OCI-LY7 (cell line): ENCODE measurements around the gene PLEKHJ1. TPM values are rescaled to one million over a fixed set of nuclear protein-coding genes. Genes with fewer than 3 reads are reported as not detected.

ENCODE experiments used
- BruUV-seq: library from RNA; stranded (reverse); fragments of 400-500 nt; replicated peaks from 2 replicates; lab custom pipeline; 2021; lab: Mats Ljungman, UMichigan
- CTCF ChIA-PET: fragments of 300-600 bp; sonication (Branson Sonifier 250); formaldehyde crosslinking; loops from one replicate; lab custom pipeline; 2022; ENCODE audit warnings: antibody characterized with exemption; ENCODE audit not compliant: unreplicated experiment; lab: Charles Lee
- POLR2A ChIA-PET: fragments of 300-600 bp; sonication (Branson Sonifier 250); formaldehyde crosslinking; loops from one replicate; lab custom pipeline; 2022; ENCODE audit warnings: antibody characterized with exemption; lab: Charles Lee
- DNase-seq: peaks from one replicate; pipeline ENCODE4 v3.0.0-alpha.2; 2015; ENCODE audit warnings: low spot score
- H2AFZ ChIP-seq: fragments of 200-600 bp; sonication (generic), shearing (Covaris generic); 2 replicates; pipeline ENCODE4 v1.6.1; 2014; ENCODE audit warnings: mild to moderate bottlenecking, antibody characterized with exemption, low read length, moderate library complexity
- H3K27ac ChIP-seq: fragments of 200-600 bp; sonication (generic); 2 replicates; pipeline ENCODE4 v1.5.1; 2014; ENCODE audit warnings: mixed run types, low read depth, mild to moderate bottlenecking, moderate library complexity, low read length, inconsistent platforms; ENCODE audit not compliant: poor library complexity, severe bottlenecking
- H3K36me3 ChIP-seq: fragments of 200-600 bp; sonication (generic); 2 replicates; pipeline ENCODE4 v1.6.1; 2014; ENCODE audit warnings: mild to moderate bottlenecking, antibody characterized with exemption, low read length, moderate library complexity, mixed read lengths; ENCODE audit not compliant: insufficient read depth
- H3K4me1 ChIP-seq: fragments of 200-600 bp; sonication (generic); 2 replicates; pipeline ENCODE4 v1.5.1; 2014; ENCODE audit warnings: mild to moderate bottlenecking, low read length; ENCODE audit not compliant: insufficient read depth, poor library complexity, severe bottlenecking
- H3K4me2 ChIP-seq: fragments of 200-600 bp; sonication (generic); 2 replicates; pipeline ENCODE4 v1.6.1; 2014; ENCODE audit warnings: mild to moderate bottlenecking, low read length
- H3K4me3 ChIP-seq: fragments of 200-600 bp; sonication (generic); 2 replicates; pipeline ENCODE4 v1.5.1; 2014; ENCODE audit warnings: mild to moderate bottlenecking, low read depth, low read length; ENCODE audit not compliant: poor library complexity, severe bottlenecking
- H3K79me2 ChIP-seq: fragments of 200-600 bp; sonication (generic); 2 replicates; pipeline ENCODE4 v1.6.1; 2016; ENCODE audit warnings: low read depth, mild to moderate bottlenecking, low read length, moderate library complexity, mixed read lengths; ENCODE audit not compliant: insufficient read depth
- H3K9me2 ChIP-seq: fragments of 200-600 bp; sonication (generic); 2 replicates; pipeline ENCODE4 v1.6.1; 2016; ENCODE audit warnings: mild to moderate bottlenecking, low read length, mixed read lengths; ENCODE audit not compliant: insufficient read depth
- H3K9me3 ChIP-seq: fragments of 200-600 bp; sonication (generic); 2 replicates; pipeline ENCODE4 v1.6.1; 2014; ENCODE audit warnings: mild to moderate bottlenecking, mixed run types, low read length, mixed read lengths
- H4K20me1 ChIP-seq: fragments of 200-600 bp; sonication (generic); 2 replicates; pipeline ENCODE4 v1.6.1; 2014; ENCODE audit warnings: mild to moderate bottlenecking, antibody characterized with exemption, low read length, moderate library complexity, mixed read lengths; ENCODE audit not compliant: insufficient read depth
- EZH2phosphoT487 ChIP-seq: fragments of 200-600 bp; sonication (generic); IDR thresholded peaks from 2 replicates; pipeline ENCODE4 v1.6.1; 2018; ENCODE audit warnings: low read depth, borderline replicate concordance, mild to moderate bottlenecking, mixed run types, antibody characterized with exemption, low read length, moderate library complexity, mixed read lengths
- intact Hi-C: fragments of 100-400 bp; cut with micrococcal nuclease; formaldehyde crosslinking; loops from one replicate; pipeline ENCODE4 v1.10.0; 2022; ENCODE audit not compliant: unreplicated experiment
- total RNA-seq, 2 experiments: library from RNA; depleted of rRNA in 1 of 2; stranded (reverse); fragments of >200 nt in 1 of 2; shearing (Covaris generic) in 1 of 2; gene quantifications; 2 replicates each; pipeline ENCODE4 v1.2.3, GENCODE V29; 2014 to 2022
- TF ChIP-seq, protein P1 (sequence below): fragments of 200-600 bp; sonication (generic); conservative IDR thresholded peaks from 2 replicates; pipeline ENCODE4 v1.5.1; 2014; ENCODE audit warnings: mild to moderate bottlenecking, antibody characterized with exemption, low read length, moderate library complexity, mixed read lengths

PLEKHJ1 gene
- total RNA-seq, 2 experiments from 2014 or later, result 129 to 205 TPM

DNA sequence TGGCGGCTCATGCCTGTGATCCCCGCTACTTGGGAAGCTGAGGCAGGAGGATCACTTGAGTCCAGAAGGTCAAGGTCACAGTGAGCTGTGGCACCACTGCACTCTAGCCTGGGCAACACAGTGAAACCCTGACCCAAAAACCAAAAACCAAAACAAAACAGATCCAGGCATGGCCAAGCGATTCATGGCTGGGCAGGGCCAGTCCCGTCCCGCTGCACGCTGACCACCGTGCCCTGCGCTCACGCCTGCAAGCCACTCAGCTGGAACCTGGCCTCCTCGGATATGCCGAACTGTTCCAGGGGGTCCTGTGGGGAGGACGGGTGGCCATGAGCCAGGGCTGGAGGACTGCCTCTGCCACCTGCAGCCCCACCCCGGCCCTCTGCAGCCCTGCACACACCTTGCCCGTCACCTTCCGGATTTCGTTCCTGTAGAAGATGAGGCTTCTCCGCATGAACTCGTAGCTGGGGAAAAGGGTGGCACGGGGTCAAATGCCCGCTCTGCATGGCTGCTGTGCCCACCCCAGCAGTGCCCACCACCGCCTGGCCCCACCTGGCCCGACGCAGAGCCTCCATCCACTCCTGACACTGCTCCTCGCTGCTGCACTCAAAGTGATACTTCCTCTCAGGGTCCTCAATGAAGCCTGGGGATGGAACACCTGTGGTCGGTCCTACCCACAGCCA lies 2.4 kb downstream of the PLEKHJ1 start:
- Histone ChIP-seq H3K9me2 (no peaks in the 10 kb centered on the region), H3K79me2 (peaks cover 52% of the 10 kb centered on the region), H3K36me3 (peaks cover 82% of the 10 kb centered on the region), H4K20me1 (peaks cover 21% of the 10 kb centered on the region), H3K4me1 (peaks cover 57% of the 10 kb centered on the region), H2AFZ (no peak overlapping the region), H3K4me2 (peak overlapping the region; percentile 91), H3K27ac (peak overlapping the region; percentile 47), H3K9me3 (no peaks in the 10 kb centered on the region), H3K4me3 (peak overlapping the region; percentile 96)
- ChIA-PET POLR2A (no interaction called here), CTCF (interaction anchor here (0.8 kb wide), 1 partner anchor 78 kb away, joined by 3 read pairs; no protein-coding TSS in a partner anchor)
- BruUV-seq, result no TSS peak
- intact Hi-C loops, result no loop called here
- DNase-seq, result peak; percentile 45
- TF ChIP-seq, protein P1, sequence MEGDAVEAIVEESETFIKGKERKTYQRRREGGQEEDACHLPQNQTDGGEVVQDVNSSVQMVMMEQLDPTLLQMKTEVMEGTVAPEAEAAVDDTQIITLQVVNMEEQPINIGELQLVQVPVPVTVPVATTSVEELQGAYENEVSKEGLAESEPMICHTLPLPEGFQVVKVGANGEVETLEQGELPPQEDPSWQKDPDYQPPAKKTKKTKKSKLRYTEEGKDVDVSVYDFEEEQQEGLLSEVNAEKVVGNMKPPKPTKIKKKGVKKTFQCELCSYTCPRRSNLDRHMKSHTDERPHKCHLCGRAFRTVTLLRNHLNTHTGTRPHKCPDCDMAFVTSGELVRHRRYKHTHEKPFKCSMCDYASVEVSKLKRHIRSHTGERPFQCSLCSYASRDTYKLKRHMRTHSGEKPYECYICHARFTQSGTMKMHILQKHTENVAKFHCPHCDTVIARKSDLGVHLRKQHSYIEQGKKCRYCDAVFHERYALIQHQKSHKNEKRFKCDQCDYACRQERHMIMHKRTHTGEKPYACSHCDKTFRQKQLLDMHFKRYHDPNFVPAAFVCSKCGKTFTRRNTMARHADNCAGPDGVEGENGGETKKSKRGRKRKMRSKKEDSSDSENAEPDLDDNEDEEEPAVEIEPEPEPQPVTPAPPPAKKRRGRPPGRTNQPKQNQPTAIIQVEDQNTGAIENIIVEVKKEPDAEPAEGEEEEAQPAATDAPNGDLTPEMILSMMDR, result no peak
- TF ChIP-seq EZH2phosphoT487, result no peak

DNA sequence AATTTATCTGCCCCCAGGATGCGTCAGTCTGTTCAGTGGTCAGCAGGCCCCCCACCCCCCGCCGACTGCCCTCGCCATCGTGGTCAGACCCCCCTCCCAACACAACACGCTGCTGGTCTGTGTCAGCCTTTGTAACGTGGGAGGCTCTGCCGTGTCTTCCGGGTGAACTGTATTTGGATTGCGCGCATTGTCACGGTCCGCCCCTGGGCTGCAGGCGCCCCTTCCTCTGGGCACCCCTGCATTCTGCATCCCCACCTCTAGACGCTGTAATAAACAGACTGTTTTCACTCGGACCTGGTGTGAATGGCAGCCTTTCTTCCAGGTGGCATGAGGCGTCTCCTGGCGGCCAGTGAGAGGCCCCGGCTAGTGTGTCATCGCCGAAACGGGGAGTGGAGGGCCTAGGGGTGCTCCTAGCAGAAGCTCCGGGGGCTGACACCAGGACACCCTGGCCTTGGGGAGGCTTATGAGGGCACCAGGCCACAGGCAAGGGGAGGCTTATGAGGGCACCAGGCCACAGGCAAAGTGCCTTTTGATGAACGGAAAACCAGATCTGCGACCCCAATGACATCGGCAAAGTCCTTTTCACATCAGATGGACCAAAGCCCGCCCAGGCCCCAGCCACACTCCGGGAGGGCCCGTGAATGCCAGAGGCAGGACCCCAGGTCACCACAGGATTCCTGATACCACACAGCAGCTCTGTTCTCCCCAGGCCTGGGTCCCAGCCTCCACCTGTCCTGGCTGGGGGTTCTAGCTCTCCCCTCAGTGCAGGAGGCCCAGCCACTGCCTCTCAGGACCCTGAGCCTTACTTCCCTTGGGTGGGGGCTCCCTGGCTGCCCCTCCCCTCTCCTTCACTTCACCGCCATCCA lies 3.6 kb downstream of the PLEKHJ1 start:
- H3K4me3 ChIP-seq, result peak overlapping the region; percentile 17
- intact Hi-C loops, result no loop called here
- no peaks in the 10 kb centered on the region for H3K9me2 ChIP-seq
- peak overlapping the region; percentile 47 for H3K27ac ChIP-seq
- peaks cover 59% of the 10 kb centered on the region for H3K4me1 ChIP-seq
- peak overlapping the region; percentile 91 for H3K4me2 ChIP-seq
- ChIA-PET CTCF (no interaction called here), POLR2A (no interaction called here)
- H3K79me2 ChIP-seq, result peaks cover 42% of the 10 kb centered on the region
- peaks cover 9% of the 10 kb centered on the region for H4K20me1 ChIP-seq
- DNase-seq, result no peak
- no peaks in the 10 kb centered on the region for H3K9me3 ChIP-seq
- H2AFZ ChIP-seq, result no peak overlapping the region
- TF ChIP-seq, protein P1, result 0 out of 2 replicates have a peak, but pooled peaks have one; percentile 16
- TF ChIP-seq EZH2phosphoT487, result no peak
- H3K36me3 ChIP-seq, result peaks cover 74% of the 10 kb centered on the region
- no TSS peak for BruUV-seq
